T follicular helper cell (primary cell): ENCODE measurements around the gene UCK2.

Source experiments
- DNase-seq: peaks from one replicate; pipeline ENCODE4 v3.0.0-alpha.2; 2020; ENCODE audit warnings: low read depth

The UCK2 gene

GRCh38 chr1:165880993-165881392 lies 53.6 kb downstream of the UCK2 start:
- DNase-seq: no peak

- DNase-seq: no peak
Measured at GRCh38 chr1:165882168-165882837, 54.9 kb downstream of the UCK2 start.

- DNase-seq: no peak
Measured at GRCh38 chr1:165883056-165883455, 55.6 kb downstream of the UCK2 start.

GRCh38 chr1:165884009-165884689 lies 56.7 kb downstream of the UCK2 start:
- DNase-seq: no peak

GRCh38 chr1:165884690-165885304 lies 57.4 kb downstream of the UCK2 start:
- DNase-seq: no peak

- DNase-seq: no peak
Measured at GRCh38 chr1:165885305-165885694, 57.9 kb downstream of the UCK2 start.

- DNase-seq: no peak
Measured at GRCh38 chr1:165886193-165886592, 58.8 kb downstream of the UCK2 start.

GRCh38 chr1:165886983-165887382 lies 59.6 kb downstream of the UCK2 start:
- DNase-seq: no peak

- DNase-seq: no peak
Measured at GRCh38 chr1:165887877-165888551, 60.6 kb downstream of the UCK2 start.

- DNase-seq: no peak
Measured at GRCh38 chr1:165888552-165888920, 61.1 kb downstream of the UCK2 start.

- no peak for DNase-seq
Measured at GRCh38 chr1:165890684-165891083, 63.3 kb downstream of the UCK2 start.

- no peak for DNase-seq
Measured at GRCh38 chr1:165891111-165891860, 63.9 kb downstream of the UCK2 start.

- DNase-seq: no peak
Measured at GRCh38 chr1:165892935-165893334, 65.5 kb downstream of the UCK2 start.

GRCh38 chr1:165893507-165893906 lies 66.1 kb downstream of the UCK2 start:
- no peak for DNase-seq

- no peak for DNase-seq
Measured at GRCh38 chr1:165894591-165894990, 67.2 kb downstream of the UCK2 start.

- no peak for DNase-seq
Measured at GRCh38 chr1:165895451-165895871, 68.0 kb downstream of the UCK2 start.

- DNase-seq: no peak
Measured at GRCh38 chr1:165896277-165896676, 68.9 kb downstream of the UCK2 start.

GRCh38 chr1:165897326-165898303 lies 70.2 kb downstream of the UCK2 start:
- DNase-seq: no peak

- DNase-seq: no peak
Measured at GRCh38 chr1:165898837-165899236, 71.4 kb downstream of the UCK2 start.

GRCh38 chr1:165899461-165899941 lies 72.1 kb downstream of the UCK2 start:
- no peak for DNase-seq
